Fibroblast of lung (primary cell): Measurements from ENCODE around the gene STK32C. TPM values are rescaled to one million over a fixed set of nuclear protein-coding genes. Genes with fewer than 3 reads are reported as not detected.

Experiments used
- polyA plus RNA-seq, 2 donors: library from polyadenylated mRNA; depleted of rRNA in 1 of 2; stranded (reverse) in 1 of 2; unstranded in 1 of 2; fragments of >200 nt; gene quantifications; 2 replicates each; pipeline ENCODE4 v1.2.1, GENCODE V29; 2011 to 2012; ENCODE audit warnings: missing spikeins in 1 of 2
- total RNA-seq: library from RNA; depleted of rRNA; stranded (reverse); fragments of >200 nt; gene quantifications from 2 replicates; pipeline ENCODE4 v1.2.1, GENCODE V29; 2014

The STK32C gene
- total and polyA plus RNA-seq, 2 donors (not counting 1 experiment from before 2014, with no cell fraction given) = 4.4 to 21.5 TPM

Other genes with a start within 250 kb of the STK32C start
- gene JAKMIP3, start 242.0 kb downstream of the STK32C start, total RNA-seq = under 0.01 and 0.17 TPM in 2 replicates
- 0.05 and 0.17 TPM in 2 replicates for gene JAKMIP3, start 242.0 kb downstream of the STK32C start, polyA plus RNA-seq
- 0.26 and 0.83 TPM in 2 replicates for gene DPYSL4, start 121.0 kb downstream of the STK32C start, total RNA-seq
- gene DPYSL4, start 121.0 kb downstream of the STK32C start, polyA plus RNA-seq = 1.1 and 1.4 TPM in 2 replicates
- gene LRRC27, start 24.2 kb upstream of the STK32C start, total RNA-seq = 11.7 and 13.1 TPM in 2 replicates
- gene LRRC27, start 24.2 kb upstream of the STK32C start, polyA plus RNA-seq = 3.5 and 4.1 TPM in 2 replicates
- gene PWWP2B, start 89.2 kb upstream of the STK32C start, total RNA-seq = 14.1 and 15.9 TPM in 2 replicates
- 1.5 and 1.6 TPM in 2 replicates for gene PWWP2B, start 89.2 kb upstream of the STK32C start, polyA plus RNA-seq
- gene INPP5A, start 229.8 kb upstream of the STK32C start, total RNA-seq = 21.1 and 24.6 TPM in 2 replicates
- 36.3 and 39.9 TPM in 2 replicates for gene INPP5A, start 229.8 kb upstream of the STK32C start, polyA plus RNA-seq